Measurements from ENCODE around the gene ADCYAP1R1.

The ADCYAP1R1 gene

DNA sequence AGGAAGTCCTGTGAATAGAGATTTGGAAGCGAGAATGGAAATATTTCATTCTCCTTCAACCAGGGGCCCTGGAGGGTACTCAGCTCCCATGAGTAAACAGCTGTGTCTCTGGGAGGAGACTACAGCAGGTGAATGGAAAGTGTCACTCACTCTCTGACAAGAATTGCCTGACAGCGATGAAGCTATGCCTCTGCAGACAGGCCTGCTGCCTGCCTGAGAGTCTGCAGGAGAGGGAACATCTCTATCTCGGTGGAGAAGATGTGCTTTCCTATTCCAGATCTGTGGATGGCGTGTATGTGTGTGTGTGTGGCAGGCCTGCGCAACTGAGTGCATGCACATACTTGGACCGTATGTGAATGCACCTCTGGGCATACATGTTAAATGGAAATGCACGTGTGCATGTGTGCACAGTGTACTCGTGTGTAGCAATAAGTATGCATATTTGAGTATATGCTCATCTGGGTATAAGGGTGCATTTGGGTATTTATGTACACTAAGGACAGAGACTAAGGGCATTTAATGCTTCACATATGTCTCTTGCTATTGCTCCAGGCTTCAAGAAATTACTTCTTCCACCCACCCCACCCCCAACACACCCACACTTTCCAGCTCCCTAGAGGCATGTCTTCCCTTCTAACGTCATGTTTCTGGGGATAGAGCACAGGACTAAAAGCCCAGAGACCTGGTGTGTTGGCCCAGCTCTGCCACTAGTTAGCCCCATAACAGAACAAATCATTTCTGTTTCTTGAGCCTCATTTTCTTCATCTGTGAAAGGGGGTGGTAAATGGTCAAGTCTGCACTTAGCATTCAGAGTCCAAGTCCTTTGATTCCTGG is 4.6 kb upstream of the ADCYAP1R1 start:
- Histone ChIP-seq H3K36me3 (no peaks in the 10 kb centered on the region), H3K27me3 (peaks cover 6% of the 10 kb centered on the region), H3K4me3 (ENCODE audit: low read depth, low read length) (no peak overlapping the region), H3K9me3 (no peaks in the 10 kb centered on the region), H3K4me1 (peaks cover 36% of the 10 kb centered on the region)
- TF ChIP-seq, protein P1, sequence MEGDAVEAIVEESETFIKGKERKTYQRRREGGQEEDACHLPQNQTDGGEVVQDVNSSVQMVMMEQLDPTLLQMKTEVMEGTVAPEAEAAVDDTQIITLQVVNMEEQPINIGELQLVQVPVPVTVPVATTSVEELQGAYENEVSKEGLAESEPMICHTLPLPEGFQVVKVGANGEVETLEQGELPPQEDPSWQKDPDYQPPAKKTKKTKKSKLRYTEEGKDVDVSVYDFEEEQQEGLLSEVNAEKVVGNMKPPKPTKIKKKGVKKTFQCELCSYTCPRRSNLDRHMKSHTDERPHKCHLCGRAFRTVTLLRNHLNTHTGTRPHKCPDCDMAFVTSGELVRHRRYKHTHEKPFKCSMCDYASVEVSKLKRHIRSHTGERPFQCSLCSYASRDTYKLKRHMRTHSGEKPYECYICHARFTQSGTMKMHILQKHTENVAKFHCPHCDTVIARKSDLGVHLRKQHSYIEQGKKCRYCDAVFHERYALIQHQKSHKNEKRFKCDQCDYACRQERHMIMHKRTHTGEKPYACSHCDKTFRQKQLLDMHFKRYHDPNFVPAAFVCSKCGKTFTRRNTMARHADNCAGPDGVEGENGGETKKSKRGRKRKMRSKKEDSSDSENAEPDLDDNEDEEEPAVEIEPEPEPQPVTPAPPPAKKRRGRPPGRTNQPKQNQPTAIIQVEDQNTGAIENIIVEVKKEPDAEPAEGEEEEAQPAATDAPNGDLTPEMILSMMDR (IDR thresholded peaks at IDR 0.05; ENCODE audit: low read depth, low read length) = no peak
- DNase-seq = no peak

DNA sequence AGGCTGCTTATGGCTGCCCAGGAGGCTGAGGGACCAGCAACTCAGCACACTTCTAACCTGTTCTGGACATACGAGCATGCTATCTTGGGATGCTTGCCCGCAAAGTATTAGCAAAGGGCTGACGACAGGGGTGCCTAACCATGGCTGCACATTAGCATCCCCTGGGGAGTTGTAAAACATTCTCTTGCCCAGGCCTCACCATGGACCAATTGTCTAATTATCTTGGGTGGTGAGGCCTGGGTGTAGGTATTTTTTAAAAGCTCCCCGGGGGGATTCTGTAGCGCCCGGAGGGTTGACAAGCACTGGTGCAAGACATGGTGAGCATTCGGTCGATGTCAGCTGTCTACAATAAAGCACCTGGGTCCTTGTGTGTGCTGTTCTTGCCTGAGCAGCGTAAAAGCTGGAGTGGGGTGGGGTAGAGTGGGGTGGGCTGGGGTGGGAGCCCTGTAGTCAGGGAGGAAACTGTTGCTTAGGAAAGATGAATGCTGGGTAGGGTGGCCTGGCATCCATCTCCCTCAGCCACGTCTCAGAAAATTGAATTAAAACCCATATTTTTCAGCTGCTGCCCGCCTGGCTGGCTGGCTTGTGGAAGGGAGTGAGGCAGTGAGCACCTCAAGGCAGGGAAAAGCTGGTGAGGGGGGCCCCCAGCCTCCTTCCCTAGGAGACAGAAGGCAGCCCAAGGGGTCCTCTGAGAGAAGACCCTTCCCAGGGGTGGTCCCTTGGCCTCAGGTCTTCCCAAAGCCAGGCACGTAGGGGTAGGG is 2.9 kb upstream of the ADCYAP1R1 start:
- TF ChIP-seq, protein P1 (IDR thresholded peaks at IDR 0.05; ENCODE audit: low read depth, low read length) = no peak
- H3K4me3 ChIP-seq (ENCODE audit: low read depth, low read length) = peak overlapping the region; percentile 27

DNA sequence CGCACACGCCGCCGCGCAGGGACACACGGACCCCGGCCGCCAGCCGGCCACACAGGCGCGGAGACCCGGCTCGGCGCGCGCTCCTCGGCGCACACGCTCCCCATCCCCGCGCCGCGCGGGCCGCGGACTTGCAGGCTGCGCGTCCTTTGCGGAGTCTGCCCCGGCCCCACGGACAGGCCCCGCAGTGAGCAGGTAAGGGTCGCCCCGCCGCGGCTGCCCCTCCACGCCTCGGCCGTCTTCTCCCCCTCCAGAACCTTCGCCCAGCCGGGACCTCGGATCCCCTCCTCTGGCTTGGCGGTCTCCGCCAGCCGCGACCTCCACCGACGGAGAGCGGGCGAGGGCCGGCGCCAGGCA is 356 bp downstream of the ADCYAP1R1 start:
- Histone ChIP-seq H3K36me3 (no peaks in the 10 kb centered on the region), H3K4me1 (peaks cover 29% of the 10 kb centered on the region), H3K27me3 (peaks cover 17% of the 10 kb centered on the region), H3K4me3 (ENCODE audit: low read depth, low read length) (peak overlapping the region; percentile 51), H3K9me3 (no peaks in the 10 kb centered on the region)
- no peak for DNase-seq
- TF ChIP-seq, protein P1 (IDR thresholded peaks at IDR 0.05; ENCODE audit: low read depth, low read length) = no peak

More for the DNA sequence above, 2.9 kb upstream of the ADCYAP1R1 start:
- H3K36me3 ChIP-seq = no peaks in the 10 kb centered on the region
- peak; percentile 84 for DNase-seq
- peaks cover 17% of the 10 kb centered on the region for H3K27me3 ChIP-seq
- H3K9me3 ChIP-seq = no peaks in the 10 kb centered on the region
- peaks cover 36% of the 10 kb centered on the region for H3K4me1 ChIP-seq

DNA sequence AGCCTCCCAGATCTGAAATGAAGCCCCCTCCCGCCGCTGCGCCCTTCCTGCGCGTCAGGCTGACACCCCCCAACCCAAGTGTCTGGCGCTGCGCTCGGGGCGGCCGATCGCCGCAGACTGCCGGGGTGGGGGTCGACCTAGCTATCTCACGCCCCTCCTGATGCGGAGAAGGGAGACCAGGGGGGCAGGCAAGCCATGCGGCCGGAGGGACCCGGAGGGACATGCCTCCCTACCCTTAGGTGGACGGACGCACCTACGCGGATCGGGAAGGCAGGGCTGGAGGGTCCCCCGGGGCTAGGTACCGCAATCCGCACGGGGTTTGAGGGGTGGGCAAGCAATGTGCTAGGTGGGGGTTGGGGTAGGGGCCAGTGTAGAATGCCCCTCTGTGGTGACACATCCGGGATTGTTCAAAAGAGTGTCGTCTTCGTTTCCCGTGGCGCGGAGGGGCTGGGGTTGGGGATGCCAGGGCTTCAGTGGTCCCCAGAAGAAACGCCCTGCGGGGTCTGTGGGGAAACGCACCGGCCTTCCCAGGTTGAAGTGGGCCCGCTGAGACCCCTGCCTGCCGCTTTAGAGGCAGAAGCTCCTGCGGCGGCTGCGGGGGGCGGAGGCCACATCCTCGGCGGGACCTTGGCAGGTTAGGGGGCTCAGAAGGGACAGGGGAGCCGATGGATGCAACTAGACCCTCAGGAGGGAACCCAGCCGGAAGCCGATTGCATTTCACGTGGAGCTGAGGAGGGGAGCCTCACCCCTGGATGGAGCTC is 913 bp downstream of the ADCYAP1R1 start:
- Histone ChIP-seq H3K4me1 (peaks cover 24% of the 10 kb centered on the region), H3K27me3 (peaks cover 17% of the 10 kb centered on the region), H3K4me3 (ENCODE audit: low read depth, low read length) (peak overlapping the region; percentile 51), H3K9me3 (no peaks in the 10 kb centered on the region), H3K36me3 (no peaks in the 10 kb centered on the region)
- TF ChIP-seq, protein P1 (IDR thresholded peaks at IDR 0.05; ENCODE audit: low read depth, low read length) = no peak
- no peak for DNase-seq

DNA sequence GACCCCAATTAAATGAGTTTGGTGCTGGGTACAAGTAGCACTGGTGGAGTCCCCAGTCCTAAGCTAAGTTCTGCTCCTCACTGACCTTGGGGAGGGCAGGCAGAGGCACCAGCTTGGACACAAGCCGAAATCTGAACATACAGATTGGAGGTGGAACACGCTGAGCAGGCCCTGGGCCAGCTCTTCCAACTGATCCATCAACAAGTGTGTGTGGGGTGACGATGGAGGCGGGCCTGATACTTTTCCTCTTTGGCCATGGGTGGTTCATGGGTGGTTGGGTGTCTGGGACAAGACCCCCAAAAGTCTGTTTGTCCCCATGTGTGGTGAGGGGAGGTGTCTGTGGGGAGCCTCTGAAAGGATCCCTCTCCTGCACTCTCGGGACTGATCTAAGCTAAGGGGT is 1.9 kb downstream of the ADCYAP1R1 start:
- Histone ChIP-seq H3K4me3 (ENCODE audit: low read depth, low read length) (no peak overlapping the region), H3K27me3 (peaks cover 17% of the 10 kb centered on the region), H3K9me3 (no peaks in the 10 kb centered on the region), H3K36me3 (no peaks in the 10 kb centered on the region), H3K4me1 (peaks cover 15% of the 10 kb centered on the region)
- TF ChIP-seq, protein P1 (IDR thresholded peaks at IDR 0.05; ENCODE audit: low read depth, low read length) = no peak
- DNase-seq = no peak

Measured in BE2C (cell line).